GM18511 (cell line): ENCODE data around the gene PIPOX.
"Not testable (repeated sequence)": the region's sequence is repeated elsewhere in the genome, so short reads cannot be mapped to it uniquely, and the experiment has no call there.

Experiments
- ATAC-seq: cut with Tn5 transposase; IDR thresholded peaks from one replicate; pipeline ENCODE4 v1.9.1; 2021; ENCODE audit warnings: mild to moderate bottlenecking, moderate library complexity; ENCODE audit not compliant: unreplicated experiment

Gene PIPOX

GRCh38 chr17:29073045-29073444, 30.1 kb downstream of the PIPOX start:
- ATAC-seq = no peak

- ATAC-seq = no peak
These were observed 30.6 kb downstream of the PIPOX start for GRCh38 chr17:29073520-29073919.

- no peak for ATAC-seq
These were observed 31.5 kb downstream of the PIPOX start for GRCh38 chr17:29074488-29074887.

- no peak for ATAC-seq
These were observed 33.1 kb downstream of the PIPOX start for GRCh38 chr17:29076087-29076486.

GRCh38 chr17:29076722-29077121, 33.8 kb downstream of the PIPOX start:
- no peak for ATAC-seq

- ATAC-seq = no peak
These were observed 34.4 kb downstream of the PIPOX start for GRCh38 chr17:29077320-29077719.

- no peak for ATAC-seq
These were observed 35.5 kb downstream of the PIPOX start for GRCh38 chr17:29078183-29079045.

GRCh38 chr17:29079433-29079832, 36.5 kb downstream of the PIPOX start:
- ATAC-seq = no peak

- ATAC-seq = no peak
These were observed 36.9 kb downstream of the PIPOX start for GRCh38 chr17:29079887-29080286.

- no peak for ATAC-seq
These were observed 37.4 kb downstream of the PIPOX start for GRCh38 chr17:29080323-29080722.

- ATAC-seq = no peak
These were observed 38.0 kb downstream of the PIPOX start for GRCh38 chr17:29080965-29081364.

GRCh38 chr17:29084541-29085146, 41.7 kb downstream of the PIPOX start:
- no peak for ATAC-seq

GRCh38 chr17:29085223-29085622, 42.3 kb downstream of the PIPOX start:
- ATAC-seq = no peak

GRCh38 chr17:29086628-29087332, 43.8 kb downstream of the PIPOX start:
- ATAC-seq = no peak

GRCh38 chr17:29088782-29089181, 45.8 kb downstream of the PIPOX start:
- not testable (repeated sequence) for ATAC-seq

- ATAC-seq = no peak
These were observed 46.7 kb downstream of the PIPOX start for GRCh38 chr17:29089601-29090044.

- no peak for ATAC-seq
These were observed 47.2 kb downstream of the PIPOX start for GRCh38 chr17:29090108-29090507.

- ATAC-seq = no peak
These were observed 48.0 kb downstream of the PIPOX start for GRCh38 chr17:29090750-29091605.

GRCh38 chr17:29091606-29092289, 48.8 kb downstream of the PIPOX start:
- no peak for ATAC-seq
